Activated gamma-delta T cell treated with Interleukin-2 at 50 U/mL for 16 hours (primary cell): ENCODE measurements around the gene KIAA1217.
A peak's percentile ranks its signal among the peaks of the same experiment; 100 is the strongest.

Source experiments
- DNase-seq: peaks from one replicate; pipeline ENCODE4 v3.0.0-alpha.2; 2020

Gene KIAA1217

DNA sequence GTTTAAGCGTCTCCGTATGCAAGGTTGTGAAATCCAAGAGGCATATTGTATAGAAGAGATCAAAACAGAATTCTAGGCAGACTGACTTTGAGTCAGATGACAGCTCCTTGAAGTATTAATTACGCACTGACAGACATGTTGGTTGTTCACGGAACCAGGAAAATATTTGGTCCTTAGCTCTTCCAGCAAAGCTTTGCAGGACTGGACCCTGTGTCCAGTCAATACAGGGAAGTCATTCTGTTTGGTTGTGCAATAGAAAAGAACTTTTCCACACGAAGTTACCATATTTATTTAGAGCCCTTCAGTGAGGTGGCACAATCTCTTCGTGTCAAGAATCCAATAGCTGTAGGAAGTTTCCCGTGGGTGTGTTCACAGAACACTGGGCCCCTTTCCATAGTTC lies 309.5 kb downstream of the KIAA1217 start:
- DNase-seq = no peak

DNA sequence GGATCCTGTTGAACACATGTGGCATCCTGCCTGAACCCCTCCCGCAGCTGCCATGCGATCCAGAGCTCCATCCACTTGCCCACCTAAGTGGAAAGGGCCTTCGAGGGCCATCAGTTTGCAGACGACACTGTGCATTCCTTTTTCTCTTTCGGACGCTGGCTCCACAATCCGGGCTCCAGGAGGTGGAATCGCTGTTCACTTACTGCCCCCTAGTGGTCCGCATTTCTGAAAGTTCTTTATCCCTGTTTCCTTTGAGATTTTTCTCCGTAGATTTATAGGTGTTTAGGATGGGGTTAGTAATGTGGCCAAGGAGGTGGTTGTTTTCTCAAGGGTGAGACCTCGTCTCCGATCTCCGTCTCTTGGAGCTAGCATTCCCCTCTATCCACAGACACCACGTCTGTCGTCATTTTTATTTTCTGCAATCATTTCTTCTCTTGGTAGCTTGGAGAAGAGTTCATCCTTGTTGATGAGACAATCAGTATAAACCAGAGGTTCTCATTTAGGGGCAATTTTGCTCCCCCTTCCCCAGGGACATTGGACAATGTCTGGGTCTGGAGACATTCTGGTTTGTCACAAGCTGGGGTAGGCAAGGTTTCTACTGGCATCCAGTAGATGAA lies 310.2 kb downstream of the KIAA1217 start:
- peak; percentile 8 for DNase-seq

GRCh38 chr10:24519950-24520349 lies 311.0 kb downstream of the KIAA1217 start:
- no peak for DNase-seq

- DNase-seq = no peak
These were observed 315.4 kb downstream of the KIAA1217 start for GRCh38 chr10:24524314-24524713.

DNA sequence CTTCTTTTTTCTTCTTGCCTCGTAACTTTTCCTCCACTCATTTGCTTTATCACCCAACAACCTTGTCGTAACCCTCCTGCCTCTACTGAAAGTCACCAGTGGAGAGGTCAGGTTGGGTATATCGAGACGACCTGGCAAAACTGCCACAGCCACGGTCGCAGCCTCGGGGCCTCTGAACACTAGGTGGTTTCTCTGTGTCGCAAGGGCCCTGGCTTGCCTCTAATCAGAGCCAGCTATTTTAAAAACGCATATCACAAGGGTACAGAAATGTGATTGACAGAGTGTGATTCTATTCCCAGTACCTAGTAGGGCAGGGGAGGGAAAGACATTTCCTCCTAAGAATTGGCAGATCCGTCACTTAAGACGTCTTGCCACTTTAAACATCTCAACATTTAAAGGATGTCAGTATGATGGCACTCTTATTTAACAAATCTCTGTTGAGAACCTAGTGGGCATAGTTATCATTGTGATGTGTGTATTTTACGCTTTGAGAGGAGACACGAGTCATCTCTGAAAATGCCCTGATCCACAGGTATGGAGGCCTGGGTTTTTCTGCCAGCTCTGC lies 317.2 kb downstream of the KIAA1217 start:
- DNase-seq = no peak

- no peak for DNase-seq
These were observed 320.0 kb downstream of the KIAA1217 start for GRCh38 chr10:24528946-24529345.

DNA sequence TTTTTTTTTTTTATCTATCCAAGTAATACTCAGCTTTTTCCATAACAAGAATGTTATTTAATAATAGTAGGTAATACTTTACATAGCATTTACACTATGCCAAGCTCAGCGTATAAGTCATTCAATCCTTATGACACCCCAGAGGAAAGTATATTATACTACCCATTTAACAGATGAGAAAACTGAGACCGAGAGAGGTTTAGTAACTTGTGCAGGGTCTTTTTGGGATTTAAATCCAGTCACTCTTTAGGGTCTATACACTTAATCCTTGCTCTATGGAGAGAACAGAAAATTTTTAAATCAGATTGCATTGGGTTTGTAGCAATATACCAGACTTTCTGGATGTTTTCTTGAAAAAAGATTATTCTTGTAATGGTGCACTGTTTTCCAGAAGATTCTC lies 322.5 kb downstream of the KIAA1217 start:
- no peak for DNase-seq

- DNase-seq = no peak
These were observed 325.0 kb downstream of the KIAA1217 start for GRCh38 chr10:24533981-24534380.

GRCh38 chr10:24536636-24537035 lies 327.7 kb downstream of the KIAA1217 start:
- no peak for DNase-seq

- no peak for DNase-seq
These were observed 332.4 kb downstream of the KIAA1217 start for GRCh38 chr10:24541239-24541753.

- no peak for DNase-seq
These were observed 333.7 kb downstream of the KIAA1217 start for GRCh38 chr10:24542314-24543270.

DNA sequence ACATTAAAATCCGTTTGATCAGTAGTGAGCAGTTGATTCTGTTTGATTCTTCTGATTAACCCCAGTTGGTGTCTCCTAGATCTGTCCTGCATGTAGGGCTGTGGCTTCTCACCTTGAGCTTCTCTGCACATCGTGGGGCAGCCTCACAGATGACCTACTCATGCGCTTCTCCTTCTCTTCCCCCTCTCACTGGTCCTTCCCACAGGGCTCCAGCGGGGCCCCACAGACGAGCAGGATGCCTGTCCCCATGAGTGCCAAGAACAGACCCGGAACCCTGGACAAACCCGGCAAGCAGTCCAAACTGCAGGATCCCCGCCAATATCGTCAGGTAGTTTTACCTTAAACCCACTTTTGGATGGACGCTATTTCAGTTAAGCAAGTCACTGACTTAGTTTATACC lies 335.8 kb downstream of the KIAA1217 start:
- DNase-seq = no peak

DNA sequence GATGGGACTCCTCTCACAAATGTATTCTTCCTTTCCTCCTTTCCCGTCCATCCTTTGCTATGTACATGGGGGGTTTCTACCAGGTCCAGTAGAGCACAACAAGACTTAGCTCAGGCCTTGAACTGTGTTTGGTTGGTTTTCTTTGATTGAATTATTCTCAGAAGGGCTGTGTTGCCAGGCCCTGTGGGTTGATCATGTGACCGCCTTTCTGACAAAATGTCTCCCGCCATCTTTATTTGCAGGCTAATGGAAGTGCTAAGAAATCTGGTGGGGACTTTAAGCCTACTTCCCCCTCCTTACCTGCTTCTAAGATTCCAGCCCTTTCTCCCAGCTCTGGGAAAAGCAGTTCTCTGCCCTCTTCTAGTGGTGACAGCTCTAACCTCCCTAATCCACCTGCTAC lies 336.6 kb downstream of the KIAA1217 start:
- no peak for DNase-seq

- DNase-seq = no peak
These were observed 341.7 kb downstream of the KIAA1217 start for GRCh38 chr10:24550680-24551079.

GRCh38 chr10:24551161-24551560 lies 342.2 kb downstream of the KIAA1217 start:
- no peak for DNase-seq

GRCh38 chr10:24552346-24553016 lies 343.5 kb downstream of the KIAA1217 start:
- DNase-seq = no peak

- no peak for DNase-seq
These were observed 344.2 kb downstream of the KIAA1217 start for GRCh38 chr10:24553051-24553612.

- no peak for DNase-seq
These were observed 345.1 kb downstream of the KIAA1217 start for GRCh38 chr10:24554036-24554435.

DNA sequence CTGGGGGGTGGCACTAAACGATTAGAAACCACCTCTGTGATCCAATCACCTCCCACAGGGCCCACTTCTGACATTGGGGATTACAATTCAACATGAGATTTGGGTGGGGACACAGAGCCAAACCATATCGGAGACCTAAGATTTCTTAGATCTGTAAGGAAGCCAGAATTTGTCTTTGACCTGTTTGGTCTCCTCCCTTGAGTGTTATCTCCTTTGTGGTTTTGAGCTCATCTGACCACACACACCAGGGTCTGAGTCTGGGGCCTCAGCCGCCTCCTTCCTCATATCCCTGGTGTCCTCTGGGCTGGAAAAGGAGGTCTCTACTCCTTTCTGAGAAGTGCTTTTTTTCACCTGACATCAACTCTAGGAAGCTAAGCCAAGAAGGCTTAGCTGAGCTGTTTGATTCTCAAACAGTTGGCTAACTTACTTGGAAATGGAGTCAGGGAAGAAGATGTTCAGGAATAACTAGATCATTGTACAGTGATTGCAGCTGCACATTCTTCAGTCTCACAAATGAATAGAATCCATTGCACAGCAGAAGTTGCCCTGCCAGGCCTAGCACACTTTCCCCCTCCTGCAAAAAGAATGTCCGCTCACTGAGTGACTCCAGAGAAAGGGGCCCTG lies 347.3 kb downstream of the KIAA1217 start:
- DNase-seq = no peak

- DNase-seq = no peak
These were observed 348.1 kb downstream of the KIAA1217 start for GRCh38 chr10:24556750-24557742.

DNA sequence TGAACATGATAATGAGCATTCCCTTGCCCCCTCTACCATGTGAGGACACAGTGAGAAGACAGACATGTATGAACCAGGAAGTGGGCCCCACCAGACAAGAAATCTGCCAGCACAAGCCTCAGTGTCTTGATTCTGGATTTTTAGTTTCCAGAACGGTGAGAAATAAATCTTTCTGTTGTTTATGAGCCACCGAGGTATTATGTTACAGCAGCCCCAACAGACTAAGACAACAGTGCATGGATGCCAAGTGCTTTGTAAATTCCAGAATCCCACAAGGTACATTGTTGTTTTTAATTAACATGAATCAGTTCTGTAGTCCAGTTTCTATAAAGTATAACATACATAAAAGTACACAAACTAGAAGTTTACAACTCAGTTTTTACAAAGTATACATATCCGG lies 352.5 kb downstream of the KIAA1217 start:
- DNase-seq = no peak
